Uterus (tissue), 4 donors: ENCODE measurements around the gene UCP3. TPM values are rescaled to one million over a fixed set of nuclear protein-coding genes. Genes with fewer than 3 reads are reported as not detected.

Source experiments
- DNase-seq, 2 donors: peaks; one replicate each; pipeline ENCODE4 v3.0.0-alpha.2; 2019 to 2020
- H3K27ac ChIP-seq, 2 donors: fragments of 200-600 bp; sonication (generic); 1 replicate in 1 of 2; 2 replicates in 1 of 2; pipeline ENCODE4 v1.5.1; 2016 to 2018
- H3K27me3 ChIP-seq, 2 donors: fragments of 200-600 bp; sonication (generic); one replicate each; pipeline ENCODE4 v1.5.1; 2018 to 2019; ENCODE audit warnings: control low read depth in 1 of 2
- H3K36me3 ChIP-seq, 2 donors: fragments of 200-600 bp; sonication (generic); one replicate each; pipeline ENCODE4 v1.5.1; 2019; ENCODE audit warnings: control low read depth in 1 of 2
- H3K4me1 ChIP-seq, 2 donors: fragments of 200-600 bp; sonication (generic); one replicate each; pipeline ENCODE4 v1.5.1; 2018 to 2019; ENCODE audit warnings: control low read depth in 1 of 2
- H3K4me3 ChIP-seq, 2 donors: fragments of 200-600 bp; sonication (generic); 1 replicate in 1 of 2; 2 replicates in 1 of 2; pipeline ENCODE4 v1.5.1; 2018 to 2019; ENCODE audit warnings: mild to moderate bottlenecking in 1 of 2
- H3K9me3 ChIP-seq, 2 donors: fragments of 200-600 bp; sonication (generic); one replicate each; pipeline ENCODE4 v1.5.1; 2019; ENCODE audit warnings: control low read depth in 1 of 2
- POLR2A ChIP-seq, 2 donors: fragments of 450-650 bp; IDR thresholded peaks; one replicate each; pipeline ENCODE4 v1.6.1; 2016; ENCODE audit warnings: antibody characterized with exemption in 2 of 2, mild to moderate bottlenecking in 1 of 2, moderate library complexity in 1 of 2
- intact Hi-C: fragments of 100-400 bp; cut with DNase I; formaldehyde crosslinking; loops from one replicate; pipeline ENCODE4 v1.15.1; 2023; ENCODE audit warnings: low total_unique reads
- total RNA-seq, 4 donors: library from RNA; depleted of rRNA in 3 of 4; stranded (reverse); fragments of >200 nt in 3 of 4; gene quantifications; one replicate each; pipeline versions ENCODE4 v1.1.0 to v1.2.4, GENCODE V29; 2014 to 2023
- TF ChIP-seq, protein P1 (sequence below), 4 experiments: fragments of 200-600 bp in 2 of 4; fragments of 450-650 bp in 2 of 4; sonication (generic) in 2 of 4; IDR thresholded peaks; one replicate each; pipeline ENCODE4 v1.5.1; 2016 to 2019; ENCODE audit warnings: antibody characterized with exemption in 4 of 4, mild to moderate bottlenecking in 2 of 4, moderate library complexity in 1 of 4
- donor health status: DM: yes; HTN: yes; CAD: no.

The UCP3 gene
- total RNA-seq, 4 donors from 2014 or later, result 0.21 to 4.1 (median 1.5) TPM; not detected in 1

- TF ChIP-seq, protein P1, sequence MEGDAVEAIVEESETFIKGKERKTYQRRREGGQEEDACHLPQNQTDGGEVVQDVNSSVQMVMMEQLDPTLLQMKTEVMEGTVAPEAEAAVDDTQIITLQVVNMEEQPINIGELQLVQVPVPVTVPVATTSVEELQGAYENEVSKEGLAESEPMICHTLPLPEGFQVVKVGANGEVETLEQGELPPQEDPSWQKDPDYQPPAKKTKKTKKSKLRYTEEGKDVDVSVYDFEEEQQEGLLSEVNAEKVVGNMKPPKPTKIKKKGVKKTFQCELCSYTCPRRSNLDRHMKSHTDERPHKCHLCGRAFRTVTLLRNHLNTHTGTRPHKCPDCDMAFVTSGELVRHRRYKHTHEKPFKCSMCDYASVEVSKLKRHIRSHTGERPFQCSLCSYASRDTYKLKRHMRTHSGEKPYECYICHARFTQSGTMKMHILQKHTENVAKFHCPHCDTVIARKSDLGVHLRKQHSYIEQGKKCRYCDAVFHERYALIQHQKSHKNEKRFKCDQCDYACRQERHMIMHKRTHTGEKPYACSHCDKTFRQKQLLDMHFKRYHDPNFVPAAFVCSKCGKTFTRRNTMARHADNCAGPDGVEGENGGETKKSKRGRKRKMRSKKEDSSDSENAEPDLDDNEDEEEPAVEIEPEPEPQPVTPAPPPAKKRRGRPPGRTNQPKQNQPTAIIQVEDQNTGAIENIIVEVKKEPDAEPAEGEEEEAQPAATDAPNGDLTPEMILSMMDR (IDR thresholded peaks at IDR 0.05), result no peak
- TF ChIP-seq POLR2A (IDR thresholded peaks at IDR 0.05), result no peak
- no peak for DNase-seq
- H3K36me3 ChIP-seq, result no peaks in the 10 kb centered on the region
- H3K9me3 ChIP-seq, result no peaks in the 10 kb centered on the region
- no peaks in the 10 kb centered on the region for H3K4me1 ChIP-seq
- H3K27ac ChIP-seq, result no peak overlapping the region
- no peaks in the 10 kb centered on the region for H3K27me3 ChIP-seq
- H3K4me3 ChIP-seq, result no peak overlapping the region
- intact Hi-C loops, result no loop called here
Measured at GRCh38 chr11:74013141-74013540, 4.3 kb upstream of the UCP3 start.

- no peaks in the 10 kb centered on the region for H3K9me3 ChIP-seq
- TF ChIP-seq, protein P1 (IDR thresholded peaks at IDR 0.05), result no peak
- TF ChIP-seq POLR2A (IDR thresholded peaks at IDR 0.05), result no peak
- no peak for DNase-seq
- no peaks in the 10 kb centered on the region for H3K36me3 ChIP-seq
- H3K27me3 ChIP-seq, result no peaks in the 10 kb centered on the region
- H3K27ac ChIP-seq, result no peak overlapping the region
- no peak overlapping the region for H3K4me3 ChIP-seq
- intact Hi-C loops, result no loop called here
- no peaks in the 10 kb centered on the region for H3K4me1 ChIP-seq
Measured at GRCh38 chr11:74012074-74012809, 3.4 kb upstream of the UCP3 start.

DNA sequence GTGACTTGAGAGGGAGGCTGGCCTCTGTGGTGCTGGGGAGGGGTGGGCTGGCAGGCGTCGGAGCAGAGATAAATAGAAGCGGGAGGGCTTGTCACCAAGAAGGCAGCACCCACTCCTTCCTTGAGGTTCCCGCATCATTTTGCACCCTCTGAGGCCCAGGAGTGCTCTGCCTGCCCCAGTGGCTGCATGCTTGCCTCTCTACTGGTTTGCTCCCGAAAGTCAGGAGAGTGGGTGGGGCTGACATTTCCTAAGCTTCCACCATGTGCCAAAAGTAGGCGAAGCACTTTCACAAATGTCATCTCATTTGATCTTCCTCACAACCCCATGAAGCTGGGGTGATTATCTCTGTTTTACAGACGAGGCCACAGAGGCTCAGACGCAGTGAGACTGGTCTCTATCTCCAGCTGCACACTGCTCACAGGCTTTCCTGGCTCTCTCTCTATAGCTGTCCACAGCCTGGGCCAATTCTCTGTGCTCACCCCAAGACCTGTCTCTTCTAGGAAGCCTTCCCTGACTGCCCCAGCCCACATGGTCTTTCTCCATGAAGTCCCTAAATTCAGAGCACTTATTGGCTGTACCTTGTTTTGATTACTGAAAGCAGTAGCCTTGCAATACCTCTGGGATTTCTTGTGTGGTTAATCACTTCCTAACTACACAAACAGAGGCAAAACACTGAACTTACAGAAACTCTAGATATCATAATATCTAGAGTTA is 2.6 kb upstream of the UCP3 start:
- Histone ChIP-seq H3K27me3 (no peaks in the 10 kb centered on the region), H3K9me3 (no peaks in the 10 kb centered on the region), H3K4me3 (no peak overlapping the region), H3K27ac (no peak overlapping the region), H3K4me1 (no peaks in the 10 kb centered on the region), H3K36me3 (no peaks in the 10 kb centered on the region)
- intact Hi-C loops, result no loop called here
- TF ChIP-seq, protein P1 (IDR thresholded peaks at IDR 0.05), result no peak
- no peak for TF ChIP-seq POLR2A (IDR thresholded peaks at IDR 0.05)
- DNase-seq, result no peak

GRCh38 chr11:74010306-74011300 is 1.7 kb upstream of the UCP3 start:
- H3K4me1 ChIP-seq, result no peaks in the 10 kb centered on the region
- H3K27ac ChIP-seq, result no peak overlapping the region
- no peaks in the 10 kb centered on the region for H3K9me3 ChIP-seq
- H3K27me3 ChIP-seq, result no peaks in the 10 kb centered on the region
- H3K4me3 ChIP-seq, result no peak overlapping the region
- intact Hi-C loops, result no loop called here
- no peak for DNase-seq
- no peak for TF ChIP-seq POLR2A (IDR thresholded peaks at IDR 0.05)
- TF ChIP-seq, protein P1 (IDR thresholded peaks at IDR 0.05), result no peak
- H3K36me3 ChIP-seq, result no peaks in the 10 kb centered on the region
